Right atrium auricular region (tissue), 2 donors: ENCODE data around the gene UQCC2. TPM values are rescaled to one million over a fixed set of nuclear protein-coding genes. Genes with fewer than 3 reads are reported as not detected.
A peak's percentile ranks its signal among the peaks of the same experiment; 100 is the strongest.

Experiments
- DNase-seq: peaks from one replicate; pipeline ENCODE4 v3.0.0-alpha.2; 2019; ENCODE audit warnings: low spot score
- H3K27ac ChIP-seq, 2 donors: fragments of 200-600 bp; sonication (generic); 1 replicate in 1 of 2; 2 replicates in 1 of 2; pipeline ENCODE4 v1.5.1; 2016 to 2019
- H3K27me3 ChIP-seq, 2 donors: fragments of 200-600 bp; sonication (generic); one replicate each; pipeline versions ENCODE4 v1.5.1 to v1.6.0; 2017 to 2019
- H3K36me3 ChIP-seq: fragments of 200-600 bp; sonication (generic); one replicate; pipeline ENCODE4 v1.5.1; 2016
- H3K4me1 ChIP-seq, 2 donors: fragments of 200-600 bp; sonication (generic); one replicate each; pipeline versions ENCODE4 v1.5.1 to v1.6.0; 2017 to 2019
- H3K4me3 ChIP-seq, 2 donors: fragments of 200-600 bp; sonication (generic); 1 replicate in 1 of 2; 2 replicates in 1 of 2; pipeline ENCODE4 v1.5.1; 2017 to 2019; ENCODE audit warnings: mild to moderate bottlenecking in 1 of 2, moderate library complexity in 1 of 2
- H3K9me3 ChIP-seq, 2 donors: fragments of 200-600 bp; sonication (generic); one replicate each; pipeline ENCODE4 v1.5.1; 2019
- CTCF ChIP-seq, 2 donors: fragments of 200-600 bp; sonication (generic); IDR thresholded peaks; one replicate each; pipeline ENCODE4 v1.5.1; 2019; ENCODE audit warnings: antibody characterized with exemption in 2 of 2
- total RNA-seq, 2 donors: library from RNA; depleted of rRNA; stranded (reverse); fragments of >200 nt; gene quantifications; one replicate each; pipeline ENCODE4 v1.1.0, GENCODE V29; 2016

The UQCC2 gene
- total RNA-seq, 2 donors from 2014 or later, result 69.1 to 143 TPM

DNA sequence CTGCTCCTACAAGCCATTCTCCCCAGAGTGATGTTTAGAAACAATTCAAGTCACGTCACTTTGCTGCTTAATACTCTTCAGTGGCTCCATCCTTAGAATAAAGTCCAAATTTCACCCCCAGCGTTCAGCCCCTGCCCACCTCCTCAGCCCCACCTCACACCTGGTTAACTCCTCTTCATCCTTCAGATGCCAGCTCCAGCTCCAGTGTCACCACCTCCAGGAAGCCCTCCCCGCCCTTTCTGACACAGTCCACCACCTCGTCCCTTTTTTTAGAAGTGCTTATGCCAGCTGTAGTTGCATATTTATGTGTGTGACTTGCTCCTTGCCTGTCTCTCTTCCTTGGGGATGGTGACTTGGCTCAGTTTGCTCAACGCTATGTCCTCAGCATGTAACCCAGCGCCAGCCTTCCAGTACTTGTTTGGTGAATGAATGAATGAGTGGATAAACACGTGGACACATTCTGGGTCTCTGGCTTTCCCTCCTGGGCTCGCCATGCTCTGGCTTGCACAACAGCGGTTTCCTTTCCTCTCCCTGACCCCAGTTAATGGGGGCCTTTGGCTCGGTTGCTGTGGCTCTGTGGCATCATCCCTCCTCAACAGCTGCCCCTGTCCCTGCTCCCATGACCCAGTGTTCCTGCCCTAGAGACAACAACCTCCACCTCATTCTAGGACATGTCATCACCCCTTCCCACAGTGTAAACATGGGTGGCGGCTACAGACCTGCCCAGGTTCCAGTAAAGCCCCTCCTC is 38.9 kb upstream of the UQCC2 start:
- H3K4me1 ChIP-seq, result peaks cover 0 to 25% of the 10 kb centered on the region in 2 donors
- no peak overlapping the region for H3K4me3 ChIP-seq
- no peaks in the 10 kb centered on the region for H3K36me3 ChIP-seq
- no peak overlapping the region for H3K27ac ChIP-seq
- no peaks in the 10 kb centered on the region for H3K27me3 ChIP-seq
- no peak for DNase-seq
- no peak for TF ChIP-seq CTCF (IDR thresholded peaks at IDR 0.05)
- no peaks in the 10 kb centered on the region for H3K9me3 ChIP-seq

- no peaks in the 10 kb centered on the region for H3K27me3 ChIP-seq
- TF ChIP-seq CTCF (IDR thresholded peaks at IDR 0.05), result no peak
- no peak for DNase-seq
- H3K4me3 ChIP-seq, result no peak overlapping the region
- H3K36me3 ChIP-seq, result no peaks in the 10 kb centered on the region
- peaks cover 0 to 35% of the 10 kb centered on the region in 2 donors for H3K4me1 ChIP-seq
- no peaks in the 10 kb centered on the region for H3K9me3 ChIP-seq
- no peak overlapping the region for H3K27ac ChIP-seq
Measured at GRCh38 chr6:33749401-33749800, 37.9 kb upstream of the UQCC2 start.

DNA sequence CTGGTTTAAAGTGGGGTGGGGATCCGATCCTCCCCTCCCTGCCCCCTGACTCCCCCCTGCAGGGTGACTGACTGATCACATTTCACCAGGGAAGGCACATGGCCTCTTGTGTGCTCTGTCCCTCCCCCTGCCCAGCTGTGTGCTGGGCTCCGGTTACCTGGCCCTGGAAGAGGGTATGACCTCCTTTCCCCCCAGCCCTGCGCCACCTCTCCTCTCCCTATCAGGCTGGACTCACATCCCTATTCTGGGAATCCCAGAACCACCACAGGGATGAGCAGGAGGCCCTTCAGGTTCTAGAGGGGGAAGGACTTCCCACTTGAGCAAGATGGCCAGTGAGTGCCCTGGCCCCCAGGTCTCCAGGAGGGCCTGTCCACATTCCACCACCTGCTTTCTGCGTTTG is 37.3 kb upstream of the UQCC2 start:
- TF ChIP-seq CTCF (IDR thresholded peaks at IDR 0.05), result no peak
- Histone ChIP-seq H3K4me3 (no peak overlapping the region), H3K27ac (no peak overlapping the region), H3K4me1 (peaks cover 0 to 41% of the 10 kb centered on the region in 2 donors), H3K36me3 (no peaks in the 10 kb centered on the region), H3K9me3 (no peaks in the 10 kb centered on the region), H3K27me3 (no peaks in the 10 kb centered on the region)
- no peak for DNase-seq

DNA sequence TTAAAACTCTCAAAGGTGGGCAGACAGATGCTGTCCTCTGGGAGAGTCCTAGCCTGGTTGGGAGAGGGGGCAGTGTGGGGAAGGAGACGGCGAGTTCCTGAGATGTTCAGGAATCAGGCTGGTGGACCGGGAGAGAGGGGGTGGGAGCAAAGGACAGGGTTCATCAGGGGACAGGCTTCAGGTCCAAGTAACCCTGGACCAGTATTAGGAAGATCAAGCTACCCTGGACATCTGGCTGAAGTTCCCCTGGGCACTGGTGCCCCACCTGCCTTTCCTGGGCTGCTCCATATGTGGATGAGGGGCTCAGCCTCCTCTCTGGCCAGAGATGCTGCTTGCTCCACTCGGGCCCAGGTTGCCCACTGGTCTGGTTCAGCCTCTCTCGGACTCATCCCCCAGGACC is 36.3 kb upstream of the UQCC2 start:
- H3K4me3 ChIP-seq, result no peak overlapping the region
- H3K36me3 ChIP-seq, result peaks cover 8% of the 10 kb centered on the region
- peak overlapping the region; percentile 86 to 94 for H3K27ac ChIP-seq
- DNase-seq, result no peak
- H3K4me1 ChIP-seq, result peaks cover 0 to 50% of the 10 kb centered on the region in 2 donors
- no peaks in the 10 kb centered on the region for H3K9me3 ChIP-seq
- no peaks in the 10 kb centered on the region for H3K27me3 ChIP-seq
- TF ChIP-seq CTCF (IDR thresholded peaks at IDR 0.05), result no peak

GRCh38 chr6:33746651-33747100 is 35.2 kb upstream of the UQCC2 start, which contains the start of gene IP6K3:
Gene IP6K3 (minus strand): TSS chr6:33746905. CDS start chr6:33735476, 11,429 bp downstream.
- no peak for TF ChIP-seq CTCF (IDR thresholded peaks at IDR 0.05)
- no peak for DNase-seq
- no peaks in the 10 kb centered on the region for H3K27me3 ChIP-seq
- peak within 1 kb of the TSS; percentile 86 to 94 for H3K27ac ChIP-seq
- peak within 1 kb of the TSS; percentile 47 to 51 for H3K4me3 ChIP-seq
- peaks cover 8% of the 10 kb centered on the region for H3K36me3 ChIP-seq
- peaks cover 0 to 49% of the 10 kb centered on the region in 2 donors for H3K4me1 ChIP-seq
- no peaks in the 10 kb centered on the region for H3K9me3 ChIP-seq
